RWPE2 (cell line): ENCODE data around the gene PRKAG2.
A peak's percentile ranks its signal among the peaks of the same experiment; 100 is the strongest.
"Not testable (repeated sequence)": the region's sequence is repeated elsewhere in the genome, so short reads cannot be mapped to it uniquely, and the experiment has no call there.

Experiments
- ATAC-seq: fragments of 200-7000 bp; cut with Tn5 transposase; 3 replicates; pipeline ENCODE4 v1.9.1; 2021; ENCODE audit warnings: low read depth
- DNase-seq: peaks from one replicate; pipeline ENCODE4 v3.0.0-alpha.2; 2020; ENCODE audit warnings: low spot score
- H3K27ac ChIP-seq: fragments of 450-650 bp; 2 replicates; pipeline ENCODE4 v1.5.1; 2017; ENCODE audit warnings: mild to moderate bottlenecking; ENCODE audit not compliant: poor library complexity, severe bottlenecking
- H3K27me3 ChIP-seq: fragments of 250-450 bp; sonication (Bioruptor Pico); 2 replicates; pipeline ENCODE4 v1.5.1; 2021; ENCODE audit warnings: mild to moderate bottlenecking, moderate library complexity; ENCODE audit not compliant: insufficient read depth, poor library complexity, severe bottlenecking
- H3K36me3 ChIP-seq: fragments of 250-450 bp; sonication (Bioruptor Pico); 2 replicates; pipeline ENCODE4 v1.5.1; 2020; ENCODE audit warnings: low read depth, mild to moderate bottlenecking, moderate library complexity
- H3K4me1 ChIP-seq: fragments of 250-450 bp; sonication (Bioruptor Pico); 2 replicates; pipeline ENCODE4 v1.5.1; 2021; ENCODE audit warnings: mild to moderate bottlenecking, moderate library complexity; ENCODE audit not compliant: insufficient read depth, poor library complexity, severe bottlenecking
- H3K4me3 ChIP-seq: fragments of 250-450 bp; sonication (Bioruptor Pico); 2 replicates; pipeline ENCODE4 v1.5.1; 2021; ENCODE audit warnings: mild to moderate bottlenecking, moderate library complexity; ENCODE audit not compliant: severe bottlenecking
- H3K9me3 ChIP-seq: fragments of 250-450 bp; sonication (Bioruptor Pico); 2 replicates; pipeline ENCODE4 v1.5.1; 2021; ENCODE audit warnings: mild to moderate bottlenecking, moderate library complexity; ENCODE audit not compliant: severe bottlenecking
- TF ChIP-seq, protein P1 (sequence below): fragments of 450-650 bp; IDR thresholded peaks from one replicate; pipeline ENCODE4 v1.5.1; 2017; ENCODE audit warnings: mild to moderate bottlenecking, moderate library complexity; ENCODE audit not compliant: poor library complexity, severe bottlenecking

The PRKAG2 gene

DNA sequence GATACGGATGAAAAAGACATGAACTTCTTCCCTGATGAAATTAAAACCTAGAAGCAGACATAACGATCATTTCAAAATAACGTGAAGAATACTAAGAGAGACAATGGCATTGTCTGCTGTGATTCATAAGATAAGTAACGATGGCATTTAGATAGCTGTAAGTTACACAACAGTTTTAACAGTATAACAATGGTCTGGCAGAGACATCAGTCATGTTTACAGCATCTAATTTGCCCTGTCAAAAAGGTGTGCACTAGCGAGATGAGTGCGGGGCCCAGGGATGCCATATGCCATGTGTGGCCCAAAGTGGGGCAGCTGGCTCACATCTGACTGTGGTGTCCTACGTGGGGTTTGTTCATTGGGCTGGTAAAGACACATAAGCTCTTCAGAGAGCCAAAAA lies 301.5 kb downstream of the PRKAG2 start:
- peaks cover 6% of the 10 kb centered on the region for H3K9me3 ChIP-seq
- DNase-seq: no peak
- H3K4me1 ChIP-seq: peaks cover 4% of the 10 kb centered on the region
- H3K27me3 ChIP-seq: no peaks in the 10 kb centered on the region
- peaks cover 51% of the 10 kb centered on the region for H3K36me3 ChIP-seq
- ATAC-seq: no peak
- no peak overlapping the region for H3K4me3 ChIP-seq
- TF ChIP-seq, protein P1, sequence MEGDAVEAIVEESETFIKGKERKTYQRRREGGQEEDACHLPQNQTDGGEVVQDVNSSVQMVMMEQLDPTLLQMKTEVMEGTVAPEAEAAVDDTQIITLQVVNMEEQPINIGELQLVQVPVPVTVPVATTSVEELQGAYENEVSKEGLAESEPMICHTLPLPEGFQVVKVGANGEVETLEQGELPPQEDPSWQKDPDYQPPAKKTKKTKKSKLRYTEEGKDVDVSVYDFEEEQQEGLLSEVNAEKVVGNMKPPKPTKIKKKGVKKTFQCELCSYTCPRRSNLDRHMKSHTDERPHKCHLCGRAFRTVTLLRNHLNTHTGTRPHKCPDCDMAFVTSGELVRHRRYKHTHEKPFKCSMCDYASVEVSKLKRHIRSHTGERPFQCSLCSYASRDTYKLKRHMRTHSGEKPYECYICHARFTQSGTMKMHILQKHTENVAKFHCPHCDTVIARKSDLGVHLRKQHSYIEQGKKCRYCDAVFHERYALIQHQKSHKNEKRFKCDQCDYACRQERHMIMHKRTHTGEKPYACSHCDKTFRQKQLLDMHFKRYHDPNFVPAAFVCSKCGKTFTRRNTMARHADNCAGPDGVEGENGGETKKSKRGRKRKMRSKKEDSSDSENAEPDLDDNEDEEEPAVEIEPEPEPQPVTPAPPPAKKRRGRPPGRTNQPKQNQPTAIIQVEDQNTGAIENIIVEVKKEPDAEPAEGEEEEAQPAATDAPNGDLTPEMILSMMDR: no peak
- H3K27ac ChIP-seq: no peak overlapping the region

DNA sequence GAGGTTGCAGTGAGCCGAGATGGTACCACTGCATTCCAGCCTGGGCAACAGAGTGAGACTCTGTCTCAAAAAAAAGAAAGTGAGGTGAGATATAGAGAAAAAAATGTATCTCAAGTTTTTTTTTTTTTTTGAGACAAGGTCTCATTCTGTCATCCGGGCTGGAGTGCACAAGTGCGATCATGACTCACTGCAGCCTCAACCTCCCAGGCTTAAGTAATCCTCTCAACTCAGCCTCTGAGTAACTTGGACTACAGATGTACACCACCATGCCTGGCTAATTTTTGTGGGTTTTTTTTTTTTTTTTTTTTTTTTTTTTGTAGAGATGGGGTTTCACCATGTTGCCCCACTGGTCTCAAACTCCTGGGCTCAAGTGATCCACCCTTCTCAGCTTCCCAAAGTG lies 303.9 kb downstream of the PRKAG2 start:
- not testable (repeated sequence) for H3K4me3 ChIP-seq, DNase-seq
- peak; percentile 81 for ATAC-seq

DNA sequence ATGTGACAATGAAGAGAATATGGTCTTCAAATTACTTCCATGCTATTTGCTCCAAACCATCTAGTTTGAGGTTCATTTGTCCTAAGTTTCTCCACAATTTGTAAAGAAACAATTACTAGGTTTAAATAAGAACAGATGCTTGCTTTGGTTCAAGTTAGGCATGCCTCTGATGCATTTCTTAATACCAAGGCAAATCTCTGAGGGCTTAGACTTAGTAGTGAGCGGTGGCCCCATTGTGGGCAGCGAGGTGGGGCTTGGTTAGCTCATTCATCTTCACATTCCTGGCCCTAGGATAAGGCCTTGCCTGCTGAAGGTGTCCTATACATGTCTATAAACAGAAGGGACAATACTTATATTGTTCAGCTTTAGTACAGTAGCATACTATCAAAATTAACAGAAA lies 304.8 kb downstream of the PRKAG2 start:
- H3K36me3 ChIP-seq: peaks cover 63% of the 10 kb centered on the region
- no peak for DNase-seq
- H3K4me1 ChIP-seq: peaks cover 4% of the 10 kb centered on the region
- ATAC-seq: no peak
- peaks cover 3% of the 10 kb centered on the region for H3K9me3 ChIP-seq
- no peak overlapping the region for H3K27ac ChIP-seq
- H3K27me3 ChIP-seq: no peaks in the 10 kb centered on the region
- no peak overlapping the region for H3K4me3 ChIP-seq
- TF ChIP-seq, protein P1: no peak

More for the DNA sequence above, 303.9 kb downstream of the PRKAG2 start:
- not testable (repeated sequence) for H3K27me3 ChIP-seq, H3K9me3 ChIP-seq, H3K4me1 ChIP-seq
- H3K36me3 ChIP-seq: peaks cover 61% of the 10 kb centered on the region
- peak overlapping the region; percentile 25 for H3K27ac ChIP-seq

DNA sequence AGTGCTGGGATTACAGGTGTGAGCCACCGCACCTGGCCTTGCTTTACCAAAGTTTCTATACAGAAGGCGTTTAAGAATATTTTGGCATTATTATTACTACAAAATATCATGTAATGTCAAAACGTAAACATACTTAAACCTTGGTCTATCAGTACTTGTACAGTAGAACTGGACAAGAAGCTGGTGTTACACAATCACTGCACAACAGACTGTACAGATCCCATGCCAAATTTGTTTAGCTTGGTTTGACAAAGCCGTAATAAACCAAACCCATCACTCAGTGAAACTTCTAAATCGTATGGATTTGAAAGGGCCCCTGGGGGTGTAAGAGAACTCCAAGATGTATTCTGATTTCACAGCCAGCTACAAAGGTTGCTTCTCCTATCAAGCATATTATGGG lies 305.4 kb downstream of the PRKAG2 start:
- Histone ChIP-seq H3K36me3 (peaks cover 63% of the 10 kb centered on the region), H3K9me3 (peaks cover 3% of the 10 kb centered on the region), H3K27me3 (no peaks in the 10 kb centered on the region), H3K4me1 (peaks cover 4% of the 10 kb centered on the region), H3K27ac (no peak overlapping the region), H3K4me3 (no peak overlapping the region)
- TF ChIP-seq, protein P1: no peak
- DNase-seq (no peak), ATAC-seq (no peak)

DNA sequence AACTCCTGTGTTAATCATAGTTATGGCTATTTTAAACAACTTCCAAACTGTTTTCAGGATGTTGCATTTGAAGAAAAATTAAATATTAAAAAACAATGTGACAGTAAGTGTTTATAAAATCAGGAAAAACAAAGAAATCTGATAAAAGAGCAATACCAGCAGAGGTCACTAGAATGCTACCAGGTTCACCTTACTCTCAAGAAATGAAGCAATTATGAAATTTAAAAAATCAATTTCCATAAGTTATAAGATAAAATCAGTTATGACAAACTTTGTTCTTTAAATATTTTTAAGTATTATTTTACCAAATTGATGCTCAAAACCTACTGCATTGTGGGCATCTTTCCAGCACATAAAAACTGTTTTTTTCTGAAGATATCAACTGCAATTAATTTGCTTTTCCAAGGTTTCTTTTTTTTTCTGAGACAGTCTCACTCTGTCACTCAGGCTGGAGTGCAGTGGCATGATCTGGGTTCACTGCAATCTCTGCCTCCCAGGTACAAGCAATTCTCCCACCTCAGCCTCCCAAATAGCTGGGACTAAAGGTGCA lies 306.5 kb downstream of the PRKAG2 start:
- Histone ChIP-seq H3K4me1 (peaks cover 6% of the 10 kb centered on the region), H3K27me3 (no peaks in the 10 kb centered on the region), H3K36me3 (peaks cover 72% of the 10 kb centered on the region), H3K27ac (no peak overlapping the region), H3K9me3 (no peaks in the 10 kb centered on the region), H3K4me3 (no peak overlapping the region)
- ATAC-seq (no peak), DNase-seq (no peak)
- TF ChIP-seq, protein P1: peak; percentile 82
